Vagina (tissue), 2 donors: ENCODE results near the gene TRPM2. TPM values are rescaled to one million over a fixed set of nuclear protein-coding genes. Genes with fewer than 3 reads are reported as not detected.

Experiments used
- DNase-seq, 2 donors: peaks; one replicate each; pipeline ENCODE4 v3.0.0-alpha.2; 2017; ENCODE audit errors: extremely low spot score in 2 of 2
- H3K27ac ChIP-seq: fragments of 200-600 bp; sonication (generic); one replicate; pipeline ENCODE4 v1.5.1; 2019
- H3K27me3 ChIP-seq: fragments of 200-600 bp; sonication (generic); one replicate; pipeline ENCODE4 v1.5.1; 2019
- H3K36me3 ChIP-seq, 2 donors: fragments of 200-600 bp; sonication (generic); one replicate each; pipeline ENCODE4 v1.5.1; 2017 to 2019
- H3K4me1 ChIP-seq: fragments of 200-600 bp; sonication (generic); one replicate; pipeline ENCODE4 v1.5.1; 2019
- H3K4me3 ChIP-seq, 2 donors: fragments of 200-600 bp; sonication (generic); 1 replicate in 1 of 2; 2 replicates in 1 of 2; pipeline ENCODE4 v1.5.1; 2016 to 2019
- H3K9me3 ChIP-seq: fragments of 200-600 bp; sonication (generic); one replicate; pipeline ENCODE4 v1.5.1; 2019
- CTCF ChIP-seq, 3 experiments: fragments of 450-650 bp in 2 of 3; fragments of 200-600 bp in 1 of 3; sonication (generic) in 1 of 3; IDR thresholded peaks; one replicate each; pipeline ENCODE4 v1.5.1; 2017 to 2019; ENCODE audit warnings: antibody characterized with exemption in 3 of 3, mild to moderate bottlenecking in 2 of 3, moderate library complexity in 2 of 3
- POLR2A ChIP-seq, 2 donors: fragments of 450-650 bp; IDR thresholded peaks; one replicate each; pipeline ENCODE4 v1.6.1; 2017; ENCODE audit warnings: antibody characterized with exemption in 2 of 2, mild to moderate bottlenecking in 2 of 2, moderate library complexity in 2 of 2
- POLR2AphosphoS5 ChIP-seq, 2 donors: sonication (generic); formaldehyde crosslinking; IDR thresholded peaks; one replicate each; pipeline ENCODE4 v1.9.0; 2017; ENCODE audit warnings: antibody characterized with exemption in 2 of 2, mild to moderate bottlenecking in 2 of 2, low read depth in 1 of 2; ENCODE audit not compliant: insufficient read depth in 1 of 2
- intact Hi-C: fragments of 100-400 bp; cut with DNase I; formaldehyde crosslinking; loops from one replicate; pipeline ENCODE4 v1.15.1; 2023
- total RNA-seq: library from RNA; depleted of rRNA; stranded (reverse); fragments of >200 nt; gene quantifications from one replicate; pipeline ENCODE4 v1.2.3, GENCODE V29; 2016

The TRPM2 gene
- total RNA-seq, 1 donor from 2014 or later, result 2.2 TPM

GRCh38 chr21:44381874-44382273 is 28.5 kb downstream of the TRPM2 start:
- peaks cover 11% of the 10 kb centered on the region for H3K9me3 ChIP-seq
- TF ChIP-seq POLR2A (IDR thresholded peaks at IDR 0.05) (no peak), CTCF (IDR thresholded peaks at IDR 0.05) (no peak), POLR2AphosphoS5 (IDR thresholded peaks at IDR 0.05; ENCODE audit: insufficient read depth in 1 of 2, low read depth in 1 of 2) (no peak)

GRCh38 chr21:44382536-44382935 is 29.1 kb downstream of the TRPM2 start:
- H3K9me3 ChIP-seq, result peaks cover 11% of the 10 kb centered on the region
- H3K36me3 ChIP-seq, result no peaks in the 10 kb centered on the region
- no peaks in the 10 kb centered on the region for H3K4me1 ChIP-seq
- no peaks in the 10 kb centered on the region for H3K27me3 ChIP-seq
- intact Hi-C loops, result no loop called here
- DNase-seq, result peak in 1 of 2 donors; percentile 84
- no peak overlapping the region for H3K4me3 ChIP-seq
- no peak overlapping the region for H3K27ac ChIP-seq
- no peak for TF ChIP-seq POLR2A (IDR thresholded peaks at IDR 0.05)
- TF ChIP-seq CTCF (IDR thresholded peaks at IDR 0.05), result no peak
- no peak for TF ChIP-seq POLR2AphosphoS5 (IDR thresholded peaks at IDR 0.05; ENCODE audit: insufficient read depth in 1 of 2, low read depth in 1 of 2)

More at GRCh38 chr21:44381874-44382273, 28.5 kb downstream of the TRPM2 start:
- H3K4me1 ChIP-seq, result no peaks in the 10 kb centered on the region
- intact Hi-C loops, result no loop called here
- no peak overlapping the region for H3K4me3 ChIP-seq
- no peaks in the 10 kb centered on the region for H3K36me3 ChIP-seq
- DNase-seq, result no peak
- no peak overlapping the region for H3K27ac ChIP-seq
- H3K27me3 ChIP-seq, result no peaks in the 10 kb centered on the region

GRCh38 chr21:44383216-44383615 is 29.8 kb downstream of the TRPM2 start:
- no peak for TF ChIP-seq POLR2AphosphoS5 (IDR thresholded peaks at IDR 0.05; ENCODE audit: insufficient read depth in 1 of 2, low read depth in 1 of 2)
- no peak for TF ChIP-seq POLR2A (IDR thresholded peaks at IDR 0.05)
- no peak for TF ChIP-seq CTCF (IDR thresholded peaks at IDR 0.05)
- Histone ChIP-seq H3K4me1 (no peaks in the 10 kb centered on the region), H3K27me3 (no peaks in the 10 kb centered on the region), H3K4me3 (no peak overlapping the region), H3K36me3 (no peaks in the 10 kb centered on the region), H3K27ac (no peak overlapping the region), H3K9me3 (peaks cover 11% of the 10 kb centered on the region)
- no peak for DNase-seq
- intact Hi-C loops, result no loop called here

- TF ChIP-seq POLR2AphosphoS5 (IDR thresholded peaks at IDR 0.05; ENCODE audit: insufficient read depth in 1 of 2, low read depth in 1 of 2) (no peak), POLR2A (IDR thresholded peaks at IDR 0.05) (no peak), CTCF (IDR thresholded peaks at IDR 0.05) (no peak)
- no peak for DNase-seq
- Histone ChIP-seq H3K4me3 (no peak overlapping the region), H3K36me3 (no peaks in the 10 kb centered on the region), H3K27me3 (no peaks in the 10 kb centered on the region), H3K9me3 (peaks cover 11% of the 10 kb centered on the region), H3K4me1 (no peaks in the 10 kb centered on the region), H3K27ac (no peak overlapping the region)
- intact Hi-C loops, result no loop called here
These were observed 31.5 kb downstream of the TRPM2 start for GRCh38 chr21:44384968-44385367.

GRCh38 chr21:44389335-44389734 is 35.9 kb downstream of the TRPM2 start:
- H3K36me3 ChIP-seq, result no peaks in the 10 kb centered on the region
- no peaks in the 10 kb centered on the region for H3K27me3 ChIP-seq
- no peak overlapping the region for H3K27ac ChIP-seq
- DNase-seq, result no peak
- TF ChIP-seq POLR2A (IDR thresholded peaks at IDR 0.05), result no peak
- TF ChIP-seq CTCF (IDR thresholded peaks at IDR 0.05), result no peak
- TF ChIP-seq POLR2AphosphoS5 (IDR thresholded peaks at IDR 0.05; ENCODE audit: insufficient read depth in 1 of 2, low read depth in 1 of 2), result no peak
- no peak overlapping the region for H3K4me3 ChIP-seq
- peaks cover 9% of the 10 kb centered on the region for H3K9me3 ChIP-seq
- no peaks in the 10 kb centered on the region for H3K4me1 ChIP-seq
- intact Hi-C loops, result no loop called here
